ENCODE data around the gene LZTS2. TPM values are rescaled to one million over a fixed set of nuclear protein-coding genes. Genes with fewer than 3 reads are reported as not detected.

The LZTS2 gene
- total RNA-seq, 1 experiment from 2014 or later, result 49.1 TPM

GRCh38 chr10:100995181-100995580 is 4.4 kb upstream of the LZTS2 start:
- Histone ChIP-seq H3K4me1 (ENCODE audit: insufficient read depth, low read length, poor library complexity, severe bottlenecking) (peaks cover 36% of the 10 kb centered on the region), H3K27ac (ENCODE audit: low read depth, low read length, poor library complexity, severe bottlenecking) (peak overlapping the region; percentile 98), H3K9me3 (ENCODE audit: low read depth, low read length, poor library complexity, severe bottlenecking) (no peaks in the 10 kb centered on the region), H3K27me3 (replicated peaks; ENCODE audit: insufficient read depth, low read depth, low read length, poor library complexity) (no peaks in the 10 kb centered on the region), H3K36me3 (ENCODE audit: insufficient read depth, low read length, poor library complexity, severe bottlenecking) (peaks cover 24% of the 10 kb centered on the region), H3K4me3 (ENCODE audit: low read depth, low read length, poor library complexity, severe bottlenecking) (no peak overlapping the region)
- no TSS peak for BruUV-seq (replicated peaks)
- peak; percentile 47 for DNase-seq (ENCODE audit: low spot score)
- intact Hi-C loops (cut with micrococcal nuclease; ENCODE audit: unreplicated experiment), result loop anchor here (5.0 kb wide), 1 partner anchor 67 kb away; the partner anchor contains the start of gene KAZALD1
- ChIA-PET CTCF (interaction anchor here (1.1 to 2.0 kb wide), 2 partner anchors 16 to 19 kb away, joined by 4 to 8 read pairs; no protein-coding TSS in a partner anchor), POLR2A (ENCODE audit: low non-redundant PET) (no interaction called here)
- TF ChIP-seq CTCF (conservative IDR thresholded peaks at IDR 0.05; ENCODE audit: low read depth, low read length) (no peak), EZH2 (IDR thresholded peaks at IDR 0.05; ENCODE audit: borderline replicate concordance, low read depth, low read length, poor library complexity, severe bottlenecking) (no peak)

- peak overlapping the region; percentile 98 for H3K27ac ChIP-seq (ENCODE audit: low read depth, low read length, poor library complexity, severe bottlenecking)
- intact Hi-C loops (cut with micrococcal nuclease; ENCODE audit: unreplicated experiment), result loop anchor here (5.0 kb wide), 1 partner anchor 65 kb away; the partner anchor contains the start of gene KAZALD1
- CTCF ChIA-PET, result interaction anchor here (0.5 to 2.3 kb wide), 4 partner anchors 9 to 62 kb away, joined by 3 to 23 read pairs (median 4); partner anchors contain the start of genes MRPL43, SEMA4G and TWNK
- H3K9me3 ChIP-seq (ENCODE audit: low read depth, low read length, poor library complexity, severe bottlenecking), result no peaks in the 10 kb centered on the region
- no TSS peak for BruUV-seq (replicated peaks)
- peaks cover 10% of the 10 kb centered on the region for H3K36me3 ChIP-seq (ENCODE audit: insufficient read depth, low read length, poor library complexity, severe bottlenecking)
- H3K4me3 ChIP-seq (ENCODE audit: low read depth, low read length, poor library complexity, severe bottlenecking), result peak overlapping the region; percentile 88
- TF ChIP-seq CTCF (conservative IDR thresholded peaks at IDR 0.05; ENCODE audit: low read depth, low read length), result no peak
- no peak for TF ChIP-seq EZH2 (IDR thresholded peaks at IDR 0.05; ENCODE audit: borderline replicate concordance, low read depth, low read length, poor library complexity, severe bottlenecking)
- no peaks in the 10 kb centered on the region for H3K27me3 ChIP-seq (replicated peaks; ENCODE audit: insufficient read depth, low read depth, low read length, poor library complexity)
- POLR2A ChIA-PET (ENCODE audit: low non-redundant PET), result no interaction called here
- peak; percentile 42 for DNase-seq (ENCODE audit: low spot score)
- peaks cover 44% of the 10 kb centered on the region for H3K4me1 ChIP-seq (ENCODE audit: insufficient read depth, low read length, poor library complexity, severe bottlenecking)
Measured at GRCh38 chr10:100996678-100997359, 2.8 kb upstream of the LZTS2 start.

GRCh38 chr10:100997360-100998182 is 2.0 kb upstream of the LZTS2 start:
- H3K9me3 ChIP-seq (ENCODE audit: low read depth, low read length, poor library complexity, severe bottlenecking), result no peaks in the 10 kb centered on the region
- no TSS peak for BruUV-seq (replicated peaks)
- CTCF ChIA-PET, result interaction anchor here (0.5 to 2.3 kb wide), 12 partner anchors 8 to 471 kb away, joined by 3 to 23 read pairs (median 4); partner anchors contain the start of genes MRPL43, SEMA4G and TWNK
- peaks cover 10% of the 10 kb centered on the region for H3K36me3 ChIP-seq (ENCODE audit: insufficient read depth, low read length, poor library complexity, severe bottlenecking)
- peaks cover 44% of the 10 kb centered on the region for H3K4me1 ChIP-seq (ENCODE audit: insufficient read depth, low read length, poor library complexity, severe bottlenecking)
- H3K27ac ChIP-seq (ENCODE audit: low read depth, low read length, poor library complexity, severe bottlenecking), result peak overlapping the region; percentile 98
- no peak for TF ChIP-seq EZH2 (IDR thresholded peaks at IDR 0.05; ENCODE audit: borderline replicate concordance, low read depth, low read length, poor library complexity, severe bottlenecking)
- TF ChIP-seq CTCF (conservative IDR thresholded peaks at IDR 0.05; ENCODE audit: low read depth, low read length), result peak; percentile 98
- intact Hi-C loops (cut with micrococcal nuclease; ENCODE audit: unreplicated experiment), result loop anchor here (1.0 to 5.0 kb wide), 2 partner anchors 16 to 65 kb away; partner anchors contain the start of gene KAZALD1
- peak; percentile 78 for DNase-seq (ENCODE audit: low spot score)
- H3K27me3 ChIP-seq (replicated peaks; ENCODE audit: insufficient read depth, low read depth, low read length, poor library complexity), result no peaks in the 10 kb centered on the region
- peak overlapping the region; percentile 88 for H3K4me3 ChIP-seq (ENCODE audit: low read depth, low read length, poor library complexity, severe bottlenecking)
- POLR2A ChIA-PET (ENCODE audit: low non-redundant PET), result no interaction called here
